OCI-LY1 (cell line): ENCODE data around the gene MMRN2.

Experiments used
- CTCF ChIP-seq: fragments of 200-600 bp; sonication (generic), shearing (Covaris generic); IDR thresholded peaks from 2 replicates; pipeline ENCODE4 v1.5.1; 2017; ENCODE audit warnings: mild to moderate bottlenecking, antibody characterized with exemption, low read length, moderate library complexity, mixed read lengths
- EZH2 ChIP-seq: fragments of 200-600 bp; sonication (generic), shearing (Covaris generic); IDR thresholded peaks from 2 replicates; pipeline ENCODE4 v1.8.0; 2017; ENCODE audit warnings: borderline replicate concordance, mixed run types, mild to moderate bottlenecking, antibody characterized with exemption, low read length, moderate library complexity, mixed read lengths

GRCh38 chr10:86970982-86971231, 13.5 kb upstream of the MMRN2 start:
- no peak for TF ChIP-seq EZH2
- TF ChIP-seq CTCF: no peak
